Erythroblast (primary cell): ENCODE measurements around the gene NTN3.

Experiments used
- GATA1 ChIP-seq: IDR thresholded peaks from 2 replicates; pipeline ENCODE4 v1.6.1; 2011; ENCODE audit warnings: low read depth, mild to moderate bottlenecking, control low read depth, low read length, moderate library complexity
- POLR2A ChIP-seq: IDR thresholded peaks from 2 replicates; pipeline ENCODE4 v1.6.1; 2011; ENCODE audit warnings: mild to moderate bottlenecking, low read length

DNA sequence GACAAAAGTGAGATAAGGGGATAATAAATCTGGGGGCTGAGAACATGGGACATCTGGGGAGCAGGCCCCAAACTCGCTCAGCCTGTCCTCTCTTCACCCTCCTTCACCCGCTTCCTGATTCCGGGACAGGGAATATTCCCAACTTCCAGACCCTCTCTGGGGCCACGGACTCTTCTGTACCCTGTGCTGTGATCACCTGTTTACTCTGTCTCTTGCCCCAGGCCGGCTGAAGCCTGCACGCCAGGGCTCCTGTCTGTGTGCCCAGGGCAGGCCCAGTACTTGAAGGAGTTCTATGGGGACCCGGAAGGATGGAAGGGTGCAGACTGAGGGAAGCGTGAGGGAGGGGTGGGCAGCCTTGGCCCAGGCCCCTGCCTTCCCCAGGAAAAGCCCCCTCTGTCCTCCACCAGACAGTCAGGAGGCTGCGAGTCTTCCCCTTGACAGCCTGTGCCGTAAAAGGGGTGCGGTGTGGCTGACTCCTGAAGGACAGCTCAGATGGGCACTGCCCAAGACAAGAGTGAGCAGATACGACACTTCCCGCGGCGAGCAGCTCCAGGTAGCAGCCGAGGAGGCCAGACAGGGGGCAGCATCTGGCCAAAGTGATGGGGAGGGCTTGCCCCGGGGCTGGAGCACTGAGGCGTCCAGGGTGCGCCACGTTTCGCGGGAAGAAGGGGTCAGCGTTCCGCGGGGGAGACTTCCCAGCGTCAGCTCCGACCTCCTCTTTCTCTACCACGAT, 42.9 kb upstream of the NTN3 start:
- TF ChIP-seq POLR2A = no peak
- no peak for TF ChIP-seq GATA1
